ENCODE data around the gene CDC42. TPM values are rescaled to one million over a fixed set of nuclear protein-coding genes. Genes with fewer than 3 reads are reported as not detected.

Gene CDC42
- total and polyA plus RNA-seq, 9 of the 15 experiments (the other 6 are each of a cell fraction or from before 2014, with no cell fraction given), result 186 to 398 (median 325) TPM

GRCh38 chr1:22105611-22106207 lies 53.2 kb downstream of the CDC42 start (continued):
- 0 out of 2 replicates have a peak, but pooled peaks have one; percentile 19 for TF ChIP-seq JUND (IDR thresholded peaks at IDR 0.05; ENCODE audit: borderline replicate concordance, low read depth, low read length)
- TF ChIP-seq JUND (tag; IDR thresholded peaks at IDR 0.05; ENCODE audit: borderline replicate concordance, low read depth, low read length), result no peak
- TF ChIP-seq HOXB6 (CRISPR knock-in tag; IDR thresholded peaks at IDR 0.05; ENCODE audit: borderline replicate concordance), result no peak
- TF ChIP-seq ETV6 (IDR thresholded peaks at IDR 0.05; ENCODE audit: borderline replicate concordance in 1 of 2, low read depth in 2 of 2, low read length in 1 of 2), result no peak
- TF ChIP-seq ETV6 (CRISPR knock-in tag; IDR thresholded peaks at IDR 0.05; ENCODE audit: borderline replicate concordance), result no peak
- peak; percentile 26; the same call in 1 of the 2 replicates for TF ChIP-seq KLF16 (IDR thresholded peaks at IDR 0.05)
- TF ChIP-seq, protein P1, sequence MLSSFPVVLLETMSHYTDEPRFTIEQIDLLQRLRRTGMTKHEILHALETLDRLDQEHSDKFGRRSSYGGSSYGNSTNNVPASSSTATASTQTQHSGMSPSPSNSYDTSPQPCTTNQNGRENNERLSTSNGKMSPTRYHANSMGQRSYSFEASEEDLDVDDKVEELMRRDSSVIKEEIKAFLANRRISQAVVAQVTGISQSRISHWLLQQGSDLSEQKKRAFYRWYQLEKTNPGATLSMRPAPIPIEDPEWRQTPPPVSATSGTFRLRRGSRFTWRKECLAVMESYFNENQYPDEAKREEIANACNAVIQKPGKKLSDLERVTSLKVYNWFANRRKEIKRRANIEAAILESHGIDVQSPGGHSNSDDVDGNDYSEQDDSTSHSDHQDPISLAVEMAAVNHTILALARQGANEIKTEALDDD (IDR thresholded peaks at IDR 0.05), result peak; percentile 46; the same call in 1 of the 2 replicates
- peak; percentile 45; the same call in 1 of the 2 replicates for TF ChIP-seq CREM (IDR thresholded peaks at IDR 0.05; ENCODE audit: low read depth)
- peak; percentile 34; the same call in 1 of the 2 replicates for TF ChIP-seq DEAF1 (CRISPR knock-in tag; IDR thresholded peaks at IDR 0.05)
- no peak for TF ChIP-seq NONO (IDR thresholded peaks at IDR 0.05; ENCODE audit: low read depth in 2 of 2, low read length in 1 of 2)
- TF ChIP-seq RB1 (IDR thresholded peaks at IDR 0.05; ENCODE audit: low read depth), result peak; percentile 35; the same call in 1 of the 2 replicates
- TF ChIP-seq, protein P2, sequence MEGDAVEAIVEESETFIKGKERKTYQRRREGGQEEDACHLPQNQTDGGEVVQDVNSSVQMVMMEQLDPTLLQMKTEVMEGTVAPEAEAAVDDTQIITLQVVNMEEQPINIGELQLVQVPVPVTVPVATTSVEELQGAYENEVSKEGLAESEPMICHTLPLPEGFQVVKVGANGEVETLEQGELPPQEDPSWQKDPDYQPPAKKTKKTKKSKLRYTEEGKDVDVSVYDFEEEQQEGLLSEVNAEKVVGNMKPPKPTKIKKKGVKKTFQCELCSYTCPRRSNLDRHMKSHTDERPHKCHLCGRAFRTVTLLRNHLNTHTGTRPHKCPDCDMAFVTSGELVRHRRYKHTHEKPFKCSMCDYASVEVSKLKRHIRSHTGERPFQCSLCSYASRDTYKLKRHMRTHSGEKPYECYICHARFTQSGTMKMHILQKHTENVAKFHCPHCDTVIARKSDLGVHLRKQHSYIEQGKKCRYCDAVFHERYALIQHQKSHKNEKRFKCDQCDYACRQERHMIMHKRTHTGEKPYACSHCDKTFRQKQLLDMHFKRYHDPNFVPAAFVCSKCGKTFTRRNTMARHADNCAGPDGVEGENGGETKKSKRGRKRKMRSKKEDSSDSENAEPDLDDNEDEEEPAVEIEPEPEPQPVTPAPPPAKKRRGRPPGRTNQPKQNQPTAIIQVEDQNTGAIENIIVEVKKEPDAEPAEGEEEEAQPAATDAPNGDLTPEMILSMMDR (IDR thresholded peaks at IDR 0.05 in 2 of 3, conservative IDR thresholded peaks at IDR 0.05 in 1 of 3; ENCODE audit: insufficient read depth in 2 of 3, low read depth in 1 of 3, low read length in 3 of 3), result peak; percentile 74 to 89 (median 88)
- no peak for TF ChIP-seq TAF1 (IDR thresholded peaks at IDR 0.05; ENCODE audit: control insufficient read depth, extremely low read depth, insufficient read depth, low read length, severe bottlenecking)
